Hindlimb muscle (tissue), 1 donor: ENCODE results near the gene LYPD1. TPM values are rescaled to one million over a fixed set of nuclear protein-coding genes. Genes with fewer than 3 reads are reported as not detected.
"Not testable (repeated sequence)": the region's sequence is repeated elsewhere in the genome, so short reads cannot be mapped to it uniquely, and the experiment has no call there.

Source experiments
- DNase-seq: peaks from one replicate; pipeline ENCODE4 v3.0.0-alpha.2; 2013
- polyA plus RNA-seq: library from polyadenylated mRNA; unstranded; fragments of 120-200 nt; gene quantifications from one replicate; pipeline ENCODE4 v1.2.1, GENCODE V29; 2013; ENCODE audit not compliant: insufficient read length

LYPD1 gene
- polyA plus RNA-seq: 3.3 TPM

GRCh38 chr2:132669908-132670495 is at the start of gene LYPD1:
Gene LYPD1, minus strand, starts transcription at chr2:132670205. Its CDS starts 273 bp downstream, at chr2:132669932.
- DNase-seq: no peak

GRCh38 chr2:132719480-132719879 is 49.5 kb upstream of the LYPD1 start:
- DNase-seq: no peak

- DNase-seq: no peak
Observed at GRCh38 chr2:132716954-132717353, 46.9 kb upstream of the LYPD1 start.

GRCh38 chr2:132715386-132716351 is 45.7 kb upstream of the LYPD1 start:
- DNase-seq: no peak

- DNase-seq: no peak
Observed at GRCh38 chr2:132703396-132703795, 33.4 kb upstream of the LYPD1 start.

- DNase-seq: no peak
Observed at GRCh38 chr2:132701810-132702209, 31.8 kb upstream of the LYPD1 start.

- DNase-seq: not testable (repeated sequence)
Observed at GRCh38 chr2:132699802-132700201, 29.8 kb upstream of the LYPD1 start.

- not testable (repeated sequence) for DNase-seq
Observed at GRCh38 chr2:132698347-132698746, 28.3 kb upstream of the LYPD1 start.

GRCh38 chr2:132697556-132698205 is 27.7 kb upstream of the LYPD1 start:
- peak; percentile 64 for DNase-seq

- no peak for DNase-seq
Observed at GRCh38 chr2:132692816-132693215, 22.8 kb upstream of the LYPD1 start.

- DNase-seq: no peak
Observed at GRCh38 chr2:132691556-132691955, 21.6 kb upstream of the LYPD1 start.

GRCh38 chr2:132690664-132691303 is 20.8 kb upstream of the LYPD1 start:
- DNase-seq: no peak

GRCh38 chr2:132681766-132682165 is 11.8 kb upstream of the LYPD1 start:
- no peak for DNase-seq

- DNase-seq: no peak
Observed at GRCh38 chr2:132680544-132680943, 10.5 kb upstream of the LYPD1 start.

GRCh38 chr2:132678483-132678882 is 8.5 kb upstream of the LYPD1 start:
- no peak for DNase-seq

GRCh38 chr2:132677661-132678060 is 7.7 kb upstream of the LYPD1 start:
- no peak for DNase-seq

GRCh38 chr2:132676999-132677398 is 7.0 kb upstream of the LYPD1 start:
- no peak for DNase-seq

GRCh38 chr2:132671151-132671835 is 1.3 kb upstream of the LYPD1 start:
- DNase-seq: no peak

GRCh38 chr2:132670496-132671150 is 618 bp upstream of the LYPD1 start:
- DNase-seq: no peak

- DNase-seq: no peak
Observed at GRCh38 chr2:132668987-132669907, 758 bp downstream of the LYPD1 start.
